Astrocyte (in vitro differentiated cells and primary cell): ENCODE data around the gene ST3GAL2. TPM values are rescaled to one million over a fixed set of nuclear protein-coding genes. Genes with fewer than 3 reads are reported as not detected.

Source experiments
- DNase-seq: peaks from one replicate; pipeline ENCODE4 v3.0.0-alpha.2; 2010; ENCODE audit warnings: low read depth
- FAIRE-seq: peaks from 2 replicates; lab custom pipeline; 2011; peaks lifted over from hg19 to GRCh38; lab: Jason Lieb, UNC
- H2AFZ ChIP-seq: 2 replicates; pipeline ENCODE4 v1.6.0; 2012; ENCODE audit warnings: low read depth, low read length, inconsistent platforms
- H3K27ac ChIP-seq: 2 replicates; pipeline ENCODE4 v1.5.1; 2011; ENCODE audit warnings: low read depth, low read length, inconsistent platforms
- H3K27me3 ChIP-seq: 2 replicates; pipeline ENCODE4 v1.6.0; 2011; ENCODE audit warnings: low read length, inconsistent platforms; ENCODE audit not compliant: insufficient read depth
- H3K36me3 ChIP-seq: 2 replicates; pipeline ENCODE4 v1.5.1; 2011; ENCODE audit warnings: low read length, inconsistent platforms; ENCODE audit not compliant: insufficient read depth
- H3K4me1 ChIP-seq: 2 replicates; pipeline ENCODE4 v1.5.1; 2011; ENCODE audit warnings: low read length, inconsistent platforms; ENCODE audit not compliant: insufficient read depth
- H3K4me2 ChIP-seq: 2 replicates; pipeline ENCODE4 v1.6.0; 2012; ENCODE audit warnings: low read length, inconsistent platforms
- H3K4me3 ChIP-seq: 2 replicates; pipeline ENCODE4 v1.5.1; 2011; ENCODE audit warnings: low read depth, mild to moderate bottlenecking, low read length, inconsistent platforms; ENCODE audit not compliant: insufficient read depth
- H3K79me2 ChIP-seq: 2 replicates; pipeline ENCODE4 v1.6.0; 2012; ENCODE audit warnings: mild to moderate bottlenecking, low read length, inconsistent platforms; ENCODE audit not compliant: insufficient read depth
- H3K9ac ChIP-seq: 2 replicates; pipeline ENCODE4 v1.6.0; 2012; ENCODE audit warnings: mild to moderate bottlenecking, low read length, inconsistent platforms
- H3K9me3 ChIP-seq: 2 replicates; pipeline ENCODE4 v1.5.1; 2012; ENCODE audit warnings: low read depth, mild to moderate bottlenecking, low read length, inconsistent platforms; ENCODE audit not compliant: insufficient read depth
- H4K20me1 ChIP-seq: 2 replicates; pipeline ENCODE4 v1.6.0; 2012; ENCODE audit warnings: low read length, inconsistent platforms; ENCODE audit not compliant: insufficient read depth
- H3K27ac Mint-ChIP-seq: one replicate; pipeline ENCODE4 v1.8.0; 2021; ENCODE audit warnings: mild to moderate bottlenecking, mixed read lengths; ENCODE audit not compliant: unreplicated experiment
- H3K27me3 Mint-ChIP-seq: one replicate; pipeline ENCODE4 v1.8.0; 2021; ENCODE audit warnings: low read depth, mixed read lengths; ENCODE audit not compliant: unreplicated experiment
- H3K36me3 Mint-ChIP-seq: one replicate; pipeline ENCODE4 v1.8.0; 2021; ENCODE audit warnings: low read depth, mixed read lengths; ENCODE audit not compliant: unreplicated experiment
- H3K4me1 Mint-ChIP-seq: one replicate; pipeline ENCODE4 v1.8.0; 2021; ENCODE audit warnings: low read depth, mixed read lengths; ENCODE audit not compliant: unreplicated experiment
- H3K4me3 Mint-ChIP-seq: one replicate; pipeline ENCODE4 v1.8.0; 2021; ENCODE audit warnings: mild to moderate bottlenecking, moderate library complexity, mixed read lengths; ENCODE audit not compliant: unreplicated experiment
- H3K9me3 Mint-ChIP-seq: one replicate; pipeline ENCODE4 v1.8.0; 2021; ENCODE audit warnings: mild to moderate bottlenecking, mixed read lengths; ENCODE audit not compliant: unreplicated experiment
- EZH2 ChIP-seq: IDR thresholded peaks from 2 replicates; pipeline ENCODE4 v1.6.1; 2012; ENCODE audit warnings: mild to moderate bottlenecking, low read length, inconsistent platforms; ENCODE audit not compliant: insufficient read depth
- total RNA-seq: library from RNA; stranded (reverse); gene quantifications from 2 replicates; pipeline ENCODE4 v1.2.1, GENCODE V29; 2021
- TF ChIP-seq, protein P1 (sequence below): IDR thresholded peaks from 2 replicates; pipeline ENCODE4 v1.5.1; 2011; ENCODE audit warnings: low read depth, mild to moderate bottlenecking, inconsistent platforms, low read length, moderate library complexity; ENCODE audit not compliant: insufficient read depth

The ST3GAL2 gene
- total RNA-seq, 1 donor from 2014 or later, result 108 TPM

DNA sequence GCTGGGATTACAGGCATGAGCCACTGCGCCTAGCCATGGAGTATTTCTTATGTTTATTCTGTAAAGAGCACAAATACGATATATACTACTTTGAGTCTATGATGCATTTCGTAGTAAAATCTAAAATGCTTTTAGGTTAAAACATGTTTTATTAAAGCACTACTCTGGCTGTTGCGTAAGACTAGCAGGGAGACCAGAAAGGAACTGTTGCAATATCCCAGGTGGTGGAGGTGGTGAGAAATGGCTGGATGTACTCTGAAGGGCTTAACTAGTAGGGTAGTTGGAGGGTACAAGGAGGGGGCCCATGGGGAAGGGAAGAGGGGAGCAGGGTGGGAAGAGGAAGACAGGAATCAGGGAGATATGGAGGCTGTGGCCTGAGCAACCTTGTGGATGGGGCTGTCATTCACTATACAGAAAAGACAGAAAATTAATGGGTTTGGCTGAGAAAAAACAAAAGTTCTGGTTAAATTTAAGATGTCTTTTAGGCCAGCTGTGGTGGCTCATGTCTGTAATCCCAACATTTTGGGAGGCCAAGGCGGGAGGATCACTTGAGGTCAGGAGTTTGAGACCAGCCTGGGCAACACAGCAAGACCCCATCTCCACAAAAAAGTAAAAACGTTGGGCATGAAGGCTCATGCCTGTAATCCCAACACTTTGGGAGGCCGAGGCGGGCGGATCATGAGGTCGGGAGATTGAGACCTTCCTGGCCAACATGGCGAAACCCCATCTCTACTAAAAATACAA is 35.8 kb downstream of the ST3GAL2 start:
- no peak overlapping the region for H3K27ac Mint-ChIP-seq
- Histone ChIP-seq H3K27ac (no peak overlapping the region), H3K4me2 (no peak overlapping the region)

GRCh38 chr16:70399951-70400350 is 38.9 kb downstream of the ST3GAL2 start:
- peaks cover 67% of the 10 kb centered on the region for H4K20me1 ChIP-seq
- FAIRE-seq (no peak), DNase-seq (no peak)
- H3K36me3 Mint-ChIP-seq, result peaks cover 20% of the 10 kb centered on the region
- no peak overlapping the region for H3K9ac ChIP-seq
- no peak overlapping the region for H3K4me3 Mint-ChIP-seq
- no peak overlapping the region for H3K4me3 ChIP-seq
- peaks cover 27% of the 10 kb centered on the region for H3K4me1 Mint-ChIP-seq
- H3K4me2 ChIP-seq, result no peak overlapping the region
- H3K27ac Mint-ChIP-seq, result no peak overlapping the region
- H3K9me3 Mint-ChIP-seq, result no peaks in the 10 kb centered on the region
- no peak overlapping the region for H3K27ac ChIP-seq
- TF ChIP-seq, protein P1, sequence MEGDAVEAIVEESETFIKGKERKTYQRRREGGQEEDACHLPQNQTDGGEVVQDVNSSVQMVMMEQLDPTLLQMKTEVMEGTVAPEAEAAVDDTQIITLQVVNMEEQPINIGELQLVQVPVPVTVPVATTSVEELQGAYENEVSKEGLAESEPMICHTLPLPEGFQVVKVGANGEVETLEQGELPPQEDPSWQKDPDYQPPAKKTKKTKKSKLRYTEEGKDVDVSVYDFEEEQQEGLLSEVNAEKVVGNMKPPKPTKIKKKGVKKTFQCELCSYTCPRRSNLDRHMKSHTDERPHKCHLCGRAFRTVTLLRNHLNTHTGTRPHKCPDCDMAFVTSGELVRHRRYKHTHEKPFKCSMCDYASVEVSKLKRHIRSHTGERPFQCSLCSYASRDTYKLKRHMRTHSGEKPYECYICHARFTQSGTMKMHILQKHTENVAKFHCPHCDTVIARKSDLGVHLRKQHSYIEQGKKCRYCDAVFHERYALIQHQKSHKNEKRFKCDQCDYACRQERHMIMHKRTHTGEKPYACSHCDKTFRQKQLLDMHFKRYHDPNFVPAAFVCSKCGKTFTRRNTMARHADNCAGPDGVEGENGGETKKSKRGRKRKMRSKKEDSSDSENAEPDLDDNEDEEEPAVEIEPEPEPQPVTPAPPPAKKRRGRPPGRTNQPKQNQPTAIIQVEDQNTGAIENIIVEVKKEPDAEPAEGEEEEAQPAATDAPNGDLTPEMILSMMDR, result no peak
- TF ChIP-seq EZH2, result no peak
- H3K27me3 ChIP-seq, result no peaks in the 10 kb centered on the region
- peaks cover 11% of the 10 kb centered on the region for H3K4me1 ChIP-seq
- H3K79me2 ChIP-seq, result peaks cover 47% of the 10 kb centered on the region
- no peaks in the 10 kb centered on the region for H3K27me3 Mint-ChIP-seq
- no peak overlapping the region for H2AFZ ChIP-seq
- no peaks in the 10 kb centered on the region for H3K9me3 ChIP-seq
- H3K36me3 ChIP-seq, result no peaks in the 10 kb centered on the region

More for the DNA sequence above, 35.8 kb downstream of the ST3GAL2 start:
- Histone ChIP-seq H3K9ac (no peak overlapping the region), H2AFZ (no peak overlapping the region), H3K9me3 (no peaks in the 10 kb centered on the region), H3K36me3 (no peaks in the 10 kb centered on the region), H3K4me3 (no peak overlapping the region), H3K79me2 (peaks cover 63% of the 10 kb centered on the region), H3K27me3 (no peaks in the 10 kb centered on the region), H4K20me1 (peaks cover 68% of the 10 kb centered on the region), H3K4me1 (peaks cover 19% of the 10 kb centered on the region)
- Mint-ChIP-seq H3K4me3 (no peak overlapping the region), H3K4me1 (peaks cover 36% of the 10 kb centered on the region), H3K27me3 (no peaks in the 10 kb centered on the region), H3K9me3 (no peaks in the 10 kb centered on the region), H3K36me3 (peaks cover 20% of the 10 kb centered on the region)
- DNase-seq (no peak), FAIRE-seq (no peak)
- no peak for TF ChIP-seq EZH2
- TF ChIP-seq, protein P1, result no peak

DNA sequence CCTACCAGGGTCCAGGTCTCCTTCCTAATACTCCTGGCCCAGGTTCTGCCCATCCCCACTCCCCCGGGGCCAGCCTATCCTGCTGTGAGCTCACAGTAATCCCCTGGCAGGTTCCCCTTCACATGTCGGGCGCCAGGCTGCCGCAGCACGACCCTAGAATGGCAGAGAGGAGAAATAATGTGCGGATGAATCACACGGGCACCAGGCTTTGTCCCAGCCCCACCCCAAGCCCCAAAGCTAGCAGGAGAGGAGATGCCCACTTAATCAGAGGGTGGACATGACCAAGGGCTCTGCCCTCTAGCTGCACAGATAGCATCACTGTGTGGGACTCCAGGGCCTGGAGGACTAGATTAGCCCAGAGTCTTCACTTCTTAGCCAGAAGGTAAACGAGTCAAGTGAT is 39.5 kb downstream of the ST3GAL2 start:
- Histone ChIP-seq H3K9ac (no peak overlapping the region), H4K20me1 (peaks cover 73% of the 10 kb centered on the region), H3K36me3 (no peaks in the 10 kb centered on the region), H3K4me3 (no peak overlapping the region), H3K79me2 (peaks cover 47% of the 10 kb centered on the region), H2AFZ (no peak overlapping the region), H3K27me3 (no peaks in the 10 kb centered on the region), H3K4me1 (peaks cover 7% of the 10 kb centered on the region), H3K9me3 (no peaks in the 10 kb centered on the region), H3K27ac (no peak overlapping the region), H3K4me2 (no peak overlapping the region)
- H3K27me3 Mint-ChIP-seq, result no peaks in the 10 kb centered on the region
- H3K9me3 Mint-ChIP-seq, result no peaks in the 10 kb centered on the region
- H3K36me3 Mint-ChIP-seq, result peaks cover 18% of the 10 kb centered on the region
- no peak overlapping the region for H3K27ac Mint-ChIP-seq
- no peak for TF ChIP-seq EZH2
- TF ChIP-seq, protein P1, result no peak
- DNase-seq (no peak), FAIRE-seq (no peak)
- H3K4me1 Mint-ChIP-seq, result peaks cover 21% of the 10 kb centered on the region
- H3K4me3 Mint-ChIP-seq, result no peak overlapping the region
